ENCODE measurements around the gene TFDP2. TPM values are rescaled to one million over a fixed set of nuclear protein-coding genes. Genes with fewer than 3 reads are reported as not detected.

TFDP2 gene
- total RNA-seq, 2 donors from 2014 or later, result 62.7 to 76.4 TPM

- Mint-ChIP-seq H3K9me3 (no peaks in the 10 kb centered on the region), H3K27ac (peak overlapping the region; percentile 65), H3K27me3 (ENCODE audit: insufficient read depth) (no peaks in the 10 kb centered on the region), H3K36me3 (ENCODE audit: low read depth) (peaks cover 5% of the 10 kb centered on the region), H3K4me1 (peaks cover 5% of the 10 kb centered on the region), H3K4me3 (no peak overlapping the region)
- no peaks in the 10 kb centered on the region for H3K36me3 ChIP-seq (ENCODE audit: control insufficient read depth, insufficient read depth, low read length)
- H3K4me1 ChIP-seq (ENCODE audit: control insufficient read depth, insufficient read depth, low read length), result no peaks in the 10 kb centered on the region
- H3K4me3 ChIP-seq (ENCODE audit: low read length), result no peak overlapping the region
- no peak for TF ChIP-seq CTCF (conservative IDR thresholded peaks at IDR 0.05)
- H3K27me3 ChIP-seq (ENCODE audit: control insufficient read depth, insufficient read depth, low read length, poor library complexity, severe bottlenecking), result no peaks in the 10 kb centered on the region
- no peaks in the 10 kb centered on the region for H3K9me3 ChIP-seq (ENCODE audit: control insufficient read depth, low read length)
- no peak for DNase-seq
- no peak overlapping the region for H3K27ac ChIP-seq (ENCODE audit: low read depth, low read length)
- WGBS, 2 experiments (ENCODE audit: insufficient coverage in 1 of 2, insufficient read length in 1 of 2), result 91 to 94% methylated on average over 8 of the region's 8 CpGs
- H3K9ac ChIP-seq (ENCODE audit: extremely low read depth, low read length, poor library complexity, severe bottlenecking), result no peak overlapping the region
Observed at GRCh38 chr3:142117056-142117851, 32.1 kb downstream of the TFDP2 start.

GRCh38 chr3:142115867-142116668 is 33.3 kb downstream of the TFDP2 start:
- H3K9ac ChIP-seq (ENCODE audit: extremely low read depth, low read length, poor library complexity, severe bottlenecking), result no peak overlapping the region
- Mint-ChIP-seq H3K4me3 (no peak overlapping the region), H3K27ac (no peak overlapping the region), H3K27me3 (ENCODE audit: insufficient read depth) (no peaks in the 10 kb centered on the region), H3K9me3 (peaks cover 3% of the 10 kb centered on the region), H3K4me1 (peaks cover 5% of the 10 kb centered on the region), H3K36me3 (ENCODE audit: low read depth) (peaks cover 5% of the 10 kb centered on the region)
- H3K4me3 ChIP-seq (ENCODE audit: low read length), result no peak overlapping the region
- H3K9me3 ChIP-seq (ENCODE audit: control insufficient read depth, low read length), result no peaks in the 10 kb centered on the region
- WGBS, 2 experiments (ENCODE audit: insufficient coverage in 1 of 2, insufficient read length in 1 of 2), result 96 to 100% methylated on average over 3 to 4 of the region's 4 CpGs
- no peak for TF ChIP-seq CTCF (conservative IDR thresholded peaks at IDR 0.05)
- DNase-seq, result no peak
- no peaks in the 10 kb centered on the region for H3K36me3 ChIP-seq (ENCODE audit: control insufficient read depth, insufficient read depth, low read length)
- H3K27me3 ChIP-seq (ENCODE audit: control insufficient read depth, insufficient read depth, low read length, poor library complexity, severe bottlenecking), result no peaks in the 10 kb centered on the region
- H3K4me1 ChIP-seq (ENCODE audit: control insufficient read depth, insufficient read depth, low read length), result no peaks in the 10 kb centered on the region
- H3K27ac ChIP-seq (ENCODE audit: low read depth, low read length), result no peak overlapping the region

GRCh38 chr3:142112601-142113000 is 36.7 kb downstream of the TFDP2 start:
- Histone ChIP-seq H3K36me3 (ENCODE audit: control insufficient read depth, insufficient read depth, low read length) (no peaks in the 10 kb centered on the region), H3K27me3 (ENCODE audit: control insufficient read depth, insufficient read depth, low read length, poor library complexity, severe bottlenecking) (no peaks in the 10 kb centered on the region), H3K27ac (ENCODE audit: low read depth, low read length) (no peak overlapping the region), H3K9me3 (ENCODE audit: control insufficient read depth, low read length) (no peaks in the 10 kb centered on the region), H3K4me1 (ENCODE audit: control insufficient read depth, insufficient read depth, low read length) (no peaks in the 10 kb centered on the region), H3K4me3 (ENCODE audit: low read length) (no peak overlapping the region), H3K9ac (ENCODE audit: extremely low read depth, low read length, poor library complexity, severe bottlenecking) (no peak overlapping the region)
- Mint-ChIP-seq H3K4me3 (no peak overlapping the region), H3K9me3 (peaks cover 3% of the 10 kb centered on the region), H3K36me3 (ENCODE audit: low read depth) (peaks cover 5% of the 10 kb centered on the region), H3K4me1 (peaks cover 5% of the 10 kb centered on the region), H3K27ac (no peak overlapping the region), H3K27me3 (ENCODE audit: insufficient read depth) (no peaks in the 10 kb centered on the region)
- DNase-seq, result no peak
- 100% methylated on average over 1 of the region's 1 CpG; no CpG with 5 or more reads in 1 of the 2 experiments for WGBS, 2 experiments (ENCODE audit: insufficient coverage in 1 of 2, insufficient read length in 1 of 2)
- TF ChIP-seq CTCF (conservative IDR thresholded peaks at IDR 0.05), result no peak

Measured in endodermal cell (in vitro differentiated cells).